ENCODE measurements around the gene TMEM184B. TPM values are rescaled to one million over a fixed set of nuclear protein-coding genes. Genes with fewer than 3 reads are reported as not detected.
A peak's percentile ranks its signal among the peaks of the same experiment; 100 is the strongest.

TMEM184B gene
- total and polyA plus RNA-seq, 10 donors = 5.0 to 105 (median 45.1) TPM

DNA sequence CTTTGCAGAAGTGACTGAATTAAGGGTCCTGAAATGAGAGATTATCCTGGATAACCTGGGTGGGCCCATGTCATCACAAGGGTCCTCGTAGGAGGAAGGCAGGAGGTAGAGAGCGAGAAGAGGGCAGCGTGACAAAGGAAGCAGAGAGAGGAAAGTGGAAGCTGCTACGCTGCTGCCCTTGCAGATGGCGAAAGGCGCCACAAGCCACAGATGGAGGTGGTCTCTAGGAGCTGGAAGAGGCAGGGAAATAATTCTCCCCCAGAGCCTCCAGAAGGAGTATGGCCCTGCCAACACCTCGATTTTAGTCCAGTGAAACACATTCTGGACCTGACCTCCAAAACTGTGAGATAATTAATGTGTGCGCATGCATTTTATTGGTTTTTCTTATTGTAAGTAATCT lies 13.4 kb downstream of the TMEM184B start:
- DNase-seq = no peak
- intact Hi-C loops (cut with DNase I; ENCODE audit: low total_unique reads) = no loop called here
- Histone ChIP-seq H3K27me3 (replicated peaks in 1 of 7) (no peaks in the 10 kb centered on the region), H3K9me3 (no peaks in the 10 kb centered on the region), H3K4me3 (peak overlapping the region in 1 of 8 donors; percentile 4), H3K4me1 (peaks cover 38 to 81% (median 66%) of the 10 kb centered on the region in 6 donors), H3K27ac (peak overlapping the region in 7 of 8 donors; percentile 44 to 83 (median 79)), H3K36me3 (peaks cover 0 to 15% (median 0%) of the 10 kb centered on the region in 6 donors)
- WGBS, 5 donors = 33 to 71% (median 53%) methylated on average over 8 of the region's 8 CpGs
- TF ChIP-seq POLR2AphosphoS5 (IDR thresholded peaks at IDR 0.05) (no peak), POLR2A (IDR thresholded peaks at IDR 0.05) (no peak)
- TF ChIP-seq, protein P1, sequence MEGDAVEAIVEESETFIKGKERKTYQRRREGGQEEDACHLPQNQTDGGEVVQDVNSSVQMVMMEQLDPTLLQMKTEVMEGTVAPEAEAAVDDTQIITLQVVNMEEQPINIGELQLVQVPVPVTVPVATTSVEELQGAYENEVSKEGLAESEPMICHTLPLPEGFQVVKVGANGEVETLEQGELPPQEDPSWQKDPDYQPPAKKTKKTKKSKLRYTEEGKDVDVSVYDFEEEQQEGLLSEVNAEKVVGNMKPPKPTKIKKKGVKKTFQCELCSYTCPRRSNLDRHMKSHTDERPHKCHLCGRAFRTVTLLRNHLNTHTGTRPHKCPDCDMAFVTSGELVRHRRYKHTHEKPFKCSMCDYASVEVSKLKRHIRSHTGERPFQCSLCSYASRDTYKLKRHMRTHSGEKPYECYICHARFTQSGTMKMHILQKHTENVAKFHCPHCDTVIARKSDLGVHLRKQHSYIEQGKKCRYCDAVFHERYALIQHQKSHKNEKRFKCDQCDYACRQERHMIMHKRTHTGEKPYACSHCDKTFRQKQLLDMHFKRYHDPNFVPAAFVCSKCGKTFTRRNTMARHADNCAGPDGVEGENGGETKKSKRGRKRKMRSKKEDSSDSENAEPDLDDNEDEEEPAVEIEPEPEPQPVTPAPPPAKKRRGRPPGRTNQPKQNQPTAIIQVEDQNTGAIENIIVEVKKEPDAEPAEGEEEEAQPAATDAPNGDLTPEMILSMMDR (IDR thresholded peaks at IDR 0.05 in 8 of 11, conservative IDR thresholded peaks at IDR 0.05 in 3 of 11) = no peak

DNA sequence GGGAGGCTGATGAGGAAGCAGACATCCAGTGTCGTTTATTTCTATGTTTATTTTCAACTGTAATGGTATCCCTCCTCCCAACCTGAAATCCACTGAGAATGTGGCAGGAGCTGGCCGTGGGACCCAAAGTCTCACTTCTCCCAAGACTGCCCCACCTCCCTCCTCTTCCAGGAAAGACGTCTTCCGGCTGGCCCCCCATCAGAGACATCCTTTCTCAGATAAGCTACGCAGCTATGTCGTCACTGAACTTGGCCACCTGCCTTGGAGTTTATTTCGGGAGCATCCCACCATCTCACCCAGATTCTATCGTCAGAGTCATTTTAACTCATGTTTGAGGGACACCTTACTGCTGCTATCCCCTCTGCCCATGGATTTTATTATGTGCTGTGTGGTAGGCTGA lies 13.9 kb downstream of the TMEM184B start:
- peaks cover 38 to 76% (median 64%) of the 10 kb centered on the region in 6 donors for H3K4me1 ChIP-seq
- no peak for DNase-seq
- no peaks in the 10 kb centered on the region for H3K9me3 ChIP-seq
- TF ChIP-seq, protein P1 (IDR thresholded peaks at IDR 0.05 in 8 of 11, conservative IDR thresholded peaks at IDR 0.05 in 3 of 11) = no peak
- peak in 1 of 3 donors; percentile 55 for TF ChIP-seq POLR2AphosphoS5 (IDR thresholded peaks at IDR 0.05)
- H3K36me3 ChIP-seq = peaks cover 0 to 11% (median 0%) of the 10 kb centered on the region in 6 donors
- H3K4me3 ChIP-seq = peak overlapping the region in 1 of 8 donors; percentile 4
- no peaks in the 10 kb centered on the region for H3K27me3 ChIP-seq (replicated peaks in 1 of 7)
- intact Hi-C loops (cut with DNase I; ENCODE audit: low total_unique reads) = no loop called here
- WGBS, 5 donors = 44 to 66% (median 50%) methylated on average over 8 of the region's 8 CpGs
- H3K27ac ChIP-seq = peak overlapping the region in 7 of 8 donors; percentile 44 to 83 (median 79)

- Histone ChIP-seq H3K27me3 (replicated peaks in 1 of 7) (no peaks in the 10 kb centered on the region), H3K9me3 (no peaks in the 10 kb centered on the region), H3K4me1 (peaks cover 38 to 71% (median 61%) of the 10 kb centered on the region in 6 donors), H3K36me3 (peaks cover 0 to under 1% (median 0%) of the 10 kb centered on the region in 6 donors), H3K27ac (peak overlapping the region; percentile 31 to 83 (median 70)), H3K4me3 (no peak overlapping the region)
- 75 to 88% (median 83%) methylated on average over 4 of the region's 4 CpGs for WGBS, 5 donors
- intact Hi-C loops (cut with DNase I; ENCODE audit: low total_unique reads) = no loop called here
- TF ChIP-seq POLR2AphosphoS5 (IDR thresholded peaks at IDR 0.05) = no peak
- TF ChIP-seq, protein P1 (IDR thresholded peaks at IDR 0.05 in 8 of 11, conservative IDR thresholded peaks at IDR 0.05 in 3 of 11) = no peak
- no peak for TF ChIP-seq POLR2A (IDR thresholded peaks at IDR 0.05)
- DNase-seq = no peak
These were observed 15.1 kb downstream of the TMEM184B start for GRCh38 chr22:38257650-38258250.

DNA sequence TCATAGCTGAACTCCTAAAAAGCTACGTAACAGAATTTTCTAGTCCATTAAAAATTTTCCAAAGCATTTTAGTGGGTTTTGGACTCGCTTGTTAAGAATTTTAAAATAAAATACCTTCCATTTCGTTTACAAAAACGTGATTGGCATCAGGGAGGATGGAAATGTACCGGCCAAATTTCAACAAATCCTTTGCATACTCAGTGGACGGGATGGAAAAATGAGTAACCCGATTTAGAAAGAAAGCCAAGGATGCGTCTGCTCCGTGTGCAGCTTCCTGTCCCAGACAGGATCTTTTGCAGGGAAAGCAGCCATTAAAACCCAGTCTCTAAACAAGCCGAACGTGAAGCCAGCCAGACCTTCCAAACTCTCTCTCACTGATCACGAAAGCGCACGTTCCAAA lies 15.6 kb downstream of the TMEM184B start:
- H3K27ac ChIP-seq = peak overlapping the region; percentile 31 to 83 (median 66)
- intact Hi-C loops (cut with DNase I; ENCODE audit: low total_unique reads) = no loop called here
- H3K27me3 ChIP-seq (replicated peaks in 1 of 7) = no peaks in the 10 kb centered on the region
- peak overlapping the region in 1 of 8 donors; percentile 10 for H3K4me3 ChIP-seq
- WGBS, 5 donors = 56 to 76% (median 69%) methylated on average over 14 of the region's 14 CpGs
- peaks cover 36 to 71% (median 58%) of the 10 kb centered on the region in 6 donors for H3K4me1 ChIP-seq
- H3K36me3 ChIP-seq = no peaks in the 10 kb centered on the region
- no peaks in the 10 kb centered on the region for H3K9me3 ChIP-seq
- TF ChIP-seq POLR2A (IDR thresholded peaks at IDR 0.05) (no peak), POLR2AphosphoS5 (IDR thresholded peaks at IDR 0.05) (no peak)
- TF ChIP-seq, protein P1 (IDR thresholded peaks at IDR 0.05 in 8 of 11, conservative IDR thresholded peaks at IDR 0.05 in 3 of 11) = no peak
- DNase-seq = no peak

All from spleen (tissue), 11 donors.